Measurements from ENCODE around the gene OSBP2.
A peak's percentile ranks its signal among the peaks of the same experiment; 100 is the strongest.
"Not testable (repeated sequence)": the region's sequence is repeated elsewhere in the genome, so short reads cannot be mapped to it uniquely, and the experiment has no call there.

OSBP2 gene

DNA sequence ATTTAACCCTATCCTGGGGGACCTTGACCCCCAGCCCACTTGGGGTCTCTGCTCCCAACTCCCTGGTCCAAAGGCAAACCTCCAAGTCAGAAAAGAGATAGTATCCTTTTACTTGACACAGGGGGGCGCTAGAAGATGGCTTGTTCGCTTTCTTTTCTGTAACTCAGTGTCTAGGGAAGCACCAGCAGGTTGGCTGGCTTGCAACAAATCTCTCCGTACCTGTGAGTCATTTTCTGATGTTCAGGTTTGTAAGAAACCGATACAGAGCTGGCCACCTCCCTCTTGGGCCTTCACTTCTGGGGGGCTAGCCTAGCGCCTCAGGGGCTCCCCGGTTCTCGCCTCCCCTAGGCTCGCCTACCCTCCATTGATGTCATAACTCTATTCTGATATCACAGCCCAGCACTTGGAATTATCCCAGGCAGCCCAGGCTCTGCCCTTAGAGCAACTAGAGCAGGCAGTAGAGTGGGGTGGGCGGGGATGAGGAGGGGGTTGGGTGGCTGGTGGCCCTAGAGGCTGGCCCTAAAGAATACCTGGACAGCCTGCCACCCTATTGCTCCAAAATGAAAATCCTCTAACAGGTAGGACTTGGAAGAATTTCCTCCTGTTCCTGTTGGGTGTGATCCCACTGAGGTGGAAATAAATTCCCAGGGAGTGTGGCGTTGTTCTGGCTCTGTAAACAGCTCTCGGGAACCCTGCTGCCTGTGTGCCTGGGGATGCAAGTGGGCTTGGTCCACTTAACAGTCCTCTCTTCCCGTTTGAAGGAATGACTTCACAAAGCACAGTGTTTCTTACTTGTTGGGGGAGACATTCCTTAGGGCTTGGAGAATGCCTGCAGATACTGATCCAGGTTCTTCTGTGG is 69.4 kb downstream of the OSBP2 start:
- TF ChIP-seq, protein P1, sequence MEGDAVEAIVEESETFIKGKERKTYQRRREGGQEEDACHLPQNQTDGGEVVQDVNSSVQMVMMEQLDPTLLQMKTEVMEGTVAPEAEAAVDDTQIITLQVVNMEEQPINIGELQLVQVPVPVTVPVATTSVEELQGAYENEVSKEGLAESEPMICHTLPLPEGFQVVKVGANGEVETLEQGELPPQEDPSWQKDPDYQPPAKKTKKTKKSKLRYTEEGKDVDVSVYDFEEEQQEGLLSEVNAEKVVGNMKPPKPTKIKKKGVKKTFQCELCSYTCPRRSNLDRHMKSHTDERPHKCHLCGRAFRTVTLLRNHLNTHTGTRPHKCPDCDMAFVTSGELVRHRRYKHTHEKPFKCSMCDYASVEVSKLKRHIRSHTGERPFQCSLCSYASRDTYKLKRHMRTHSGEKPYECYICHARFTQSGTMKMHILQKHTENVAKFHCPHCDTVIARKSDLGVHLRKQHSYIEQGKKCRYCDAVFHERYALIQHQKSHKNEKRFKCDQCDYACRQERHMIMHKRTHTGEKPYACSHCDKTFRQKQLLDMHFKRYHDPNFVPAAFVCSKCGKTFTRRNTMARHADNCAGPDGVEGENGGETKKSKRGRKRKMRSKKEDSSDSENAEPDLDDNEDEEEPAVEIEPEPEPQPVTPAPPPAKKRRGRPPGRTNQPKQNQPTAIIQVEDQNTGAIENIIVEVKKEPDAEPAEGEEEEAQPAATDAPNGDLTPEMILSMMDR (conservative IDR thresholded peaks at IDR 0.05; ENCODE audit: low read length): peak; percentile 83
- no peak overlapping the region for H3K4me3 ChIP-seq (ENCODE audit: low read length)
- DNase-seq (ENCODE audit: low read depth): peak; percentile 80

DNA sequence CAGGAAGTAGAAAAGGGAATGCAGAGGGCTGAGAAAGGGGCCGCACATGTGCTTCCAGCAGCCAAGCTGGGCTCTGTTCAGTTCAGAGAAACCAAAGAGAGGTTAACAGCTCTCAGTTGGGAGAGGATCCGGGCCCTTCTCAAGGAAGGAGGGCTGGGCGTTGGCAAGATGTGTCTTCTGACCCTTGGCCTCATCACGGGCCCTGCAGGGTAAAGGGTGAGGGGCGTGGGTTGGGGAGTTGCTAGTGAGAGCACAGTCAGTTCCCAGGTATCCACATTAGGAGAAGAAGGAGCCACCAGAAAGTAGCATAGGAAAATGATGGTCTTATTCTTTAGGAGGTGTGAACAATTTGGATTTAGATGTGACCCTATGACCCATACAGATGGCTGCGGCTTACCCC is 73.0 kb downstream of the OSBP2 start:
- H3K4me3 ChIP-seq (ENCODE audit: low read length): no peak overlapping the region
- DNase-seq (ENCODE audit: low read depth): no peak
- TF ChIP-seq, protein P1 (conservative IDR thresholded peaks at IDR 0.05; ENCODE audit: low read length): no peak

DNA sequence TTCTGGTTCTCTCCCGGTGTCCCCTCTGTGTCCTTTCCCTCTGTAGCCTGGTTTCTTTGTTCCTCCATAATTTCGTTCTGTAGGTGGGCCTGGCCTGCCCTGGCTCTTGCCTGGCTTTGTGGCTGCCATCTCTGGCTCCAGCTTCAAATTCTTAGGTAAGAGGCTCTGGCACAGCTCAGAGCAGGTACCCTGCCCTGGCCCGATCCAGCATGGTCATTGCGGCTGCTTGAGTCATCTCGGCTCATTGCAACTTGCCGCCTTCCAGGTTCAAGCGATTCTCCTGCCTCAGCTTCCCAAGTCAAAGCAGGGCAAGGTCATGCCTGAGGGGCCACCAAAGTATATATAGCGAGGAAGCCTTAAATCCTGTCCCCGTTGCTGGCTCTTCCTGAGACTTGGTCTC is 76.0 kb downstream of the OSBP2 start:
- no peak overlapping the region for H3K4me3 ChIP-seq (ENCODE audit: low read length)
- DNase-seq (ENCODE audit: low read depth): no peak
- TF ChIP-seq, protein P1 (conservative IDR thresholded peaks at IDR 0.05; ENCODE audit: low read length): no peak

DNA sequence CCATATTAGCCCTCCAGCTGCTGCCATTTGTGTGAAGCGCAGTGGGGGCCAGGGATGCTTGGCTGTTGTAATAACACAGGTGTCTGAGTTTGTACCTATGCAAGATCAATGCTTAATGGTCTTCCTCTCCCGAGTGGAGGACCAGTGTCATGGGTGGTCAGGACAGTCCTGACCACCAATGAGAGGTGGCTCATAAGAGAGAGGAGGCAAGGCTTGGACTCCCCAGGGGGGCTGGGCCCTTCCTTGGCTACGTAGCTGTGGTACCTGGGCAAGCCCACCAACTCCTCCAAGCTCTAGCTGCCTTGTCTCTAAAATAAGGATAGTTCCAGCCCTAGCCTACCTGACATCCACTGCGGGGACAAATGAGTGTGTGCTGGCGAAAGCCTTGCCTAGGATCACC is 79.2 kb downstream of the OSBP2 start:
- TF ChIP-seq, protein P1 (conservative IDR thresholded peaks at IDR 0.05; ENCODE audit: low read length): no peak
- no peak overlapping the region for H3K4me3 ChIP-seq (ENCODE audit: low read length)
- DNase-seq (ENCODE audit: low read depth): no peak

DNA sequence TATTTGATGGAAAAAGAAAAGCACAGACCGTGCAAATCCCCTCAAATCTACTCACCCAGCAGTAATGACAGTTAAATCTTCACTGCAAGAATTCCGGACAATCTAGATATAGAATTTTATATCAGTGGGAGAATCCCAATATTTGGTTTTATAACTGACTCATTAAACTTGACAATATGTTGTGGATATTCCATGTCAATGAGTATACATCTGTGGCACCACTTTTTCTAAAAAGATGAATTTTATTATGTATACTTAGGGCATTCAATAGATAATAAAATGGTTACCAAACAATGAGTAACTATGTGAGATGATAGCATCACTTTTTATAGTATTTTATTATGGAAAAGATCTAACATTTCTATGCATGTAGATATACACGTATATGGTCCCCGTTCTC is 79.9 kb downstream of the OSBP2 start:
- TF ChIP-seq, protein P1 (conservative IDR thresholded peaks at IDR 0.05; ENCODE audit: low read length): no peak
- no peak overlapping the region for H3K4me3 ChIP-seq (ENCODE audit: low read length)
- no peak for DNase-seq (ENCODE audit: low read depth)

DNA sequence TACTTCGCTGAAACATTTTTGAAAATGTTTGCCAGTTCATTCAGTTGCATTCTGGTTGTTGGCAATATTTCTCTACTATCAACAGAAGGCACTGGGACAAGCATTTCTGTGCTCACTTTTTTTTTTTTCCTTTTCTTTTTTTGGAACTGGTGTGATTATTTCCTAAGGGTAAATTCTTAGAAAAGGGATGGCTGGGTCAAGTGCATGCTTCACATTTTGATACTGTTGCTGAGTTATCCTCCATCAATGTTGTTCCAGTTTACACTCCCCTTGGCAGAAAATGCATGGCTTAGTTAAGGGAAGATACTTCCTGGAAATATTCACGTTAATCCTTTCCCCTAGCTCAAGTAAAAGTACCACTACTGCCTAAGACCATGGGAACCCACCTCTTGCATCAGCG is 81.8 kb downstream of the OSBP2 start:
- DNase-seq (ENCODE audit: low read depth): no peak
- TF ChIP-seq, protein P1 (conservative IDR thresholded peaks at IDR 0.05; ENCODE audit: low read length): no peak
- H3K4me3 ChIP-seq (ENCODE audit: low read length): no peak overlapping the region

DNA sequence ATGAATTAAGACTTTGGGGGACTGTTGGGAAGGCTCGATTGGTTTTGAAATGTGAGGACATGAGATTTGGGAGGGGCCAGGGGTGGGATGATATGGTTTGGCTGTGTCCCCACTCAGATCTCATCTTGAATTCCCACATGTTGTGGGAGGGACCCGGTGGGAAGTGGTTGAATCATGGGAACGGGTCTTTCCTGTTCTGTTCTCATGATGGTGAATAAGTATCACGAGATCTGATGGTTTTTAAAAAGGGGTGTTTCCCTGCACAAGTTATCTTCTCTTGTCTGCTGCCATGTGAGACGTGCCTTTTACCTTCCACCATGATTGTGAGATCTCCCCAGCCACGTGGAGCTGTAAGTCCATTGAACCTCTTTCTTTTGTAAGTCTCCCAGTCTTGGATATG is 82.5 kb downstream of the OSBP2 start:
- not testable (repeated sequence) for DNase-seq (ENCODE audit: low read depth); H3K4me3 ChIP-seq (ENCODE audit: low read length)
